ENCODE data around the gene RPS26.

DNA sequence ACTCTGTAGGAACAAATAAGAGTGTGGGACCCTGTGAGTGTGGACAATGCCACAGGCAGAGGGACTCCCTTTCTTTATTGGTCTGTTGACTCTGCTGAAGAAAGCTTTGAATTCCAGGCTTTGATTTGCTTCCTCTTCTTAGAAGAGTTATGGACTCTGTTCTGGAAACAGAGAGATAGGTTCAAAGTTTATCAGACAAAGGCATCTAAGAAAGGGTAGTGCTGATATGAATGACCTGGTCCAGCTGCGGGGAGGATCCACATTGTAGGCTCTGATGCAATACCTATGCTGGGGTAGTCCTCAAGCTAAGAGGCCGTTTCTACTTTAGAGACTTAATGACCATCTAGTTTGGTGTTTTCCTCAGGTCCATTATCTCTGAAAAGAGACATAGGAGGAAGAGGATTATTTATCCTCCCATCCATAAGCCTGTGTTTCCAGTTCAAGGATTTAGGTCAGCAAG lies 31.6 kb upstream of the RPS26 start:
- TF ChIP-seq, protein P1, sequence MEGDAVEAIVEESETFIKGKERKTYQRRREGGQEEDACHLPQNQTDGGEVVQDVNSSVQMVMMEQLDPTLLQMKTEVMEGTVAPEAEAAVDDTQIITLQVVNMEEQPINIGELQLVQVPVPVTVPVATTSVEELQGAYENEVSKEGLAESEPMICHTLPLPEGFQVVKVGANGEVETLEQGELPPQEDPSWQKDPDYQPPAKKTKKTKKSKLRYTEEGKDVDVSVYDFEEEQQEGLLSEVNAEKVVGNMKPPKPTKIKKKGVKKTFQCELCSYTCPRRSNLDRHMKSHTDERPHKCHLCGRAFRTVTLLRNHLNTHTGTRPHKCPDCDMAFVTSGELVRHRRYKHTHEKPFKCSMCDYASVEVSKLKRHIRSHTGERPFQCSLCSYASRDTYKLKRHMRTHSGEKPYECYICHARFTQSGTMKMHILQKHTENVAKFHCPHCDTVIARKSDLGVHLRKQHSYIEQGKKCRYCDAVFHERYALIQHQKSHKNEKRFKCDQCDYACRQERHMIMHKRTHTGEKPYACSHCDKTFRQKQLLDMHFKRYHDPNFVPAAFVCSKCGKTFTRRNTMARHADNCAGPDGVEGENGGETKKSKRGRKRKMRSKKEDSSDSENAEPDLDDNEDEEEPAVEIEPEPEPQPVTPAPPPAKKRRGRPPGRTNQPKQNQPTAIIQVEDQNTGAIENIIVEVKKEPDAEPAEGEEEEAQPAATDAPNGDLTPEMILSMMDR (IDR thresholded peaks at IDR 0.05), result no peak
- TF ChIP-seq POLR2A (IDR thresholded peaks at IDR 0.05) (no peak), EP300 (IDR thresholded peaks at IDR 0.05) (no peak)
